H1 (cell line): ENCODE measurements around the gene SEMA7A.

Experiments
- CHD1 ChIP-seq: IDR thresholded peaks from 2 replicates; pipeline ENCODE4 v1.6.1; 2012; ENCODE audit warnings: low read depth, low read length, improper control_type of control experiment
- EGR1 ChIP-seq: IDR thresholded peaks from 2 replicates; pipeline ENCODE4 v1.6.1; 2011; ENCODE audit warnings: low read depth, low read length, borderline replicate concordance
- EZH2 ChIP-seq: fragments of 200-600 bp; sonication (generic); IDR thresholded peaks from 2 replicates; pipeline ENCODE4 v1.7.1; 2012; ENCODE audit warnings: low read depth, mild to moderate bottlenecking, moderate library complexity, low read length, inconsistent platforms; ENCODE audit not compliant: severe bottlenecking
- HDAC6 ChIP-seq: IDR thresholded peaks from one replicate; pipeline ENCODE4 v1.7.1; 2012; ENCODE audit warnings: low read depth, mild to moderate bottlenecking, inconsistent platforms, low read length, moderate library complexity
- JUN ChIP-seq: IDR thresholded peaks from 2 replicates; pipeline ENCODE4 v1.6.1; 2011; ENCODE audit warnings: low read depth, mild to moderate bottlenecking, improper control_type of control experiment, low read length
- KDM1A ChIP-seq: fragments of 200-600, 300-600 bp; sonication (generic); IDR thresholded peaks from 2 replicates; pipeline ENCODE4 v1.7.1; 2016; ENCODE audit warnings: mild to moderate bottlenecking, low read length, borderline replicate concordance
- POLR2AphosphoS5 ChIP-seq: IDR thresholded peaks from 2 replicates; pipeline ENCODE4 v1.6.1; 2011; ENCODE audit warnings: low read depth, low read length
- RFX5 ChIP-seq: IDR thresholded peaks from 2 replicates; pipeline ENCODE4 v1.6.1; 2011; ENCODE audit warnings: low read depth, low read length, improper control_type of control experiment, borderline replicate concordance
- TF ChIP-seq, protein P1 (sequence below), 3 experiments: IDR thresholded peaks; 1 replicate in 2 of 3; 2 replicates in 1 of 3; pipeline versions ENCODE4 v1.5.1 to v1.6.1; 2011; ENCODE audit warnings: low read length in 3 of 3, mild to moderate bottlenecking in 3 of 3, inconsistent platforms in 2 of 3, low read depth in 1 of 3, moderate library complexity in 1 of 3; ENCODE audit not compliant: insufficient read depth in 1 of 3; ENCODE audit errors: control extremely low read depth in 1 of 3

DNA sequence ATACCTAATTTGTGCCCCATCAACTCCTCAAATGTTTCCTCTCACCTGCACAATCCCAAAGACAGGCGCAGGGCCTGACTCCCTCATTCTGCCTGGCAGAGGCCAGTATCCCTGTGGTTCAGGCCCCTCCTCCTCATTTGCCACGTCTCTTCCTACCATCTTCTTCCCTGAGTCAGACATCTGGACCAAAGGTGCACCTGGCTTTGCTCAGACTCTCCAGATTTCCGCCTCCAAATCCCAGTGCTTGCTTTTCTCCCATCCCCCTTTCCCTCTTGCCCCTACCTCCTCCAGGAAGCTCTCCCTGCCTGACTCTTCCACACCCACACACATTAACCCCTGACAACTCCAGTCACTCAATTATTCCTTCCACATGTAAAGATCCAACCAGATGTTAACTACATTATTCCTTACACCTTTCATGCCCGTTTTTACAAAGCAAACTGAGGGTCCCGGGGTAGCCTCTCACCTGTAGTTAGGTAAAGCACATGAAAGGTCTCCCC lies 19.6 kb downstream of the SEMA7A start:
- TF ChIP-seq EGR1 = no peak
- TF ChIP-seq HDAC6 = no peak
- no peak for TF ChIP-seq CHD1
- no peak for TF ChIP-seq KDM1A
- TF ChIP-seq EZH2 = no peak
- TF ChIP-seq, protein P1, sequence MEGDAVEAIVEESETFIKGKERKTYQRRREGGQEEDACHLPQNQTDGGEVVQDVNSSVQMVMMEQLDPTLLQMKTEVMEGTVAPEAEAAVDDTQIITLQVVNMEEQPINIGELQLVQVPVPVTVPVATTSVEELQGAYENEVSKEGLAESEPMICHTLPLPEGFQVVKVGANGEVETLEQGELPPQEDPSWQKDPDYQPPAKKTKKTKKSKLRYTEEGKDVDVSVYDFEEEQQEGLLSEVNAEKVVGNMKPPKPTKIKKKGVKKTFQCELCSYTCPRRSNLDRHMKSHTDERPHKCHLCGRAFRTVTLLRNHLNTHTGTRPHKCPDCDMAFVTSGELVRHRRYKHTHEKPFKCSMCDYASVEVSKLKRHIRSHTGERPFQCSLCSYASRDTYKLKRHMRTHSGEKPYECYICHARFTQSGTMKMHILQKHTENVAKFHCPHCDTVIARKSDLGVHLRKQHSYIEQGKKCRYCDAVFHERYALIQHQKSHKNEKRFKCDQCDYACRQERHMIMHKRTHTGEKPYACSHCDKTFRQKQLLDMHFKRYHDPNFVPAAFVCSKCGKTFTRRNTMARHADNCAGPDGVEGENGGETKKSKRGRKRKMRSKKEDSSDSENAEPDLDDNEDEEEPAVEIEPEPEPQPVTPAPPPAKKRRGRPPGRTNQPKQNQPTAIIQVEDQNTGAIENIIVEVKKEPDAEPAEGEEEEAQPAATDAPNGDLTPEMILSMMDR (IDR thresholded peaks at IDR 0.05; ENCODE audit: control extremely low read depth in 1 of 3, insufficient read depth in 1 of 3, low read depth in 1 of 3, low read length in 3 of 3) = no peak
- TF ChIP-seq POLR2AphosphoS5 = no peak
- no peak for TF ChIP-seq JUN
- TF ChIP-seq RFX5 = no peak
